HG03565 (cell line): ENCODE results near the gene SLC19A2.
"Not testable (repeated sequence)": the region's sequence is repeated elsewhere in the genome, so short reads cannot be mapped to it uniquely, and the experiment has no call there.

Experiments used
- ATAC-seq: cut with Tn5 transposase; IDR thresholded peaks from one replicate; pipeline ENCODE4 v1.9.1; 2021; ENCODE audit warnings: mild to moderate bottlenecking, moderate library complexity; ENCODE audit not compliant: unreplicated experiment

SLC19A2 gene, protein sequence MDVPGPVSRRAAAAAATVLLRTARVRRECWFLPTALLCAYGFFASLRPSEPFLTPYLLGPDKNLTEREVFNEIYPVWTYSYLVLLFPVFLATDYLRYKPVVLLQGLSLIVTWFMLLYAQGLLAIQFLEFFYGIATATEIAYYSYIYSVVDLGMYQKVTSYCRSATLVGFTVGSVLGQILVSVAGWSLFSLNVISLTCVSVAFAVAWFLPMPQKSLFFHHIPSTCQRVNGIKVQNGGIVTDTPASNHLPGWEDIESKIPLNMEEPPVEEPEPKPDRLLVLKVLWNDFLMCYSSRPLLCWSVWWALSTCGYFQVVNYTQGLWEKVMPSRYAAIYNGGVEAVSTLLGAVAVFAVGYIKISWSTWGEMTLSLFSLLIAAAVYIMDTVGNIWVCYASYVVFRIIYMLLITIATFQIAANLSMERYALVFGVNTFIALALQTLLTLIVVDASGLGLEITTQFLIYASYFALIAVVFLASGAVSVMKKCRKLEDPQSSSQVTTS

DNA sequence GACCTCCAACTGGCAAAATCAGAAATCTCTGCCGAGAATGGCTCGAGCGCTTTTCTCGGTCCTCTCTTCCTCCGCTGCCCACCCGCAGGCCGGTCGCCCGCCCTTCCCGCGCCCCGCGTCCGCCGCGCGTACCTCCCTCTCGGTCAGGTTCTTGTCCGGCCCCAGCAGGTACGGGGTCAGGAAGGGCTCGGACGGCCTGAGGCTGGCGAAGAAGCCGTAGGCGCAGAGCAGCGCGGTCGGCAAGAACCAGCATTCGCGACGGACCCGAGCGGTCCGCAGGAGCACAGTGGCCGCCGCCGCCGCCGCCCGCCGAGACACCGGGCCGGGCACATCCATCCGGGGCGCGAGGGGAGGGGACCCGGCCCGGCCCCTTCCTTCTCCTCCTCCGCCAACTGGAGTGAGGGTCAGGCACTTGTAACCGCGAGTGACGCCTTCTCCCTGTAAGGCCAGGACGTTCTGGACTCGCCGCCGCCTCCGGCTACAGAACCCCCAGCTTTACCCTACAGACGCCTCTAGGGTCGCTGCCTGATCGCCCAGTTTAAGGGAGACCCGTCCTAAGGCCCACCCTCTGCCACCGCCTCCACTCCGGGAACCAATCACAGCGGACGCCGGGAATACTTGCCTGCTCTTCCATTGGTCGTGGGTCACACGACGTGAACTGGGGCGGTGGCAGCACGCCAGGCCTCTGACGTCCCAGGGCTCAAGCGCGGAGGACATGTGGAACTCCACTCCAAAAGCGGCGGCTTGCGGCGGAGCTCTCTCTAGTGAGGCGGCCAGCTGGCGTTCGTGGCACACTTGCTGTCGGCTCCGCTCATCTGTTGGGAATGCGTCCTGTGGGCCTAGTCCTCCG is at the start of gene SLC19A2:
SLC19A2 (minus strand) TSS at position 514 of the 850 bp plus-strand sequence; CDS start at position 336, 178 bp downstream.
- ATAC-seq, result peak; percentile 97

DNA sequence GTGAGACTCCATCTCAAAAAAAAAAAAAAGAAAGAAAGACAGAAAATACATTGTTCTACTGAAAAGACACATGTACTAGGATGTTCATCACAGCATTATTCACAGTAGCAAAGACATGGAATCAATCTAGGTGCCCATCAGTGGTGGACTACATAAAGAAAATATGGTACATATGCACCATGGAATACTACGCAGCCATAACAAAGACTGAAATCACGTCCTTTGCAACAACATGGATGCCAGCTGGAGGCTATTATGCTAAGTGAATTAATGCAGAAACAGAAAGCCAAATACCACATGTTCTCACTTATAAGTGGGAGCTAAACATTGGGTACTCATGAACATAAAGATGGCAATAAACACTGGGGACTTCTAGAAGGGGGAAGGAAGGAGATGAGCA is 48.9 kb upstream of the SLC19A2 start:
- ATAC-seq, result no peak

DNA sequence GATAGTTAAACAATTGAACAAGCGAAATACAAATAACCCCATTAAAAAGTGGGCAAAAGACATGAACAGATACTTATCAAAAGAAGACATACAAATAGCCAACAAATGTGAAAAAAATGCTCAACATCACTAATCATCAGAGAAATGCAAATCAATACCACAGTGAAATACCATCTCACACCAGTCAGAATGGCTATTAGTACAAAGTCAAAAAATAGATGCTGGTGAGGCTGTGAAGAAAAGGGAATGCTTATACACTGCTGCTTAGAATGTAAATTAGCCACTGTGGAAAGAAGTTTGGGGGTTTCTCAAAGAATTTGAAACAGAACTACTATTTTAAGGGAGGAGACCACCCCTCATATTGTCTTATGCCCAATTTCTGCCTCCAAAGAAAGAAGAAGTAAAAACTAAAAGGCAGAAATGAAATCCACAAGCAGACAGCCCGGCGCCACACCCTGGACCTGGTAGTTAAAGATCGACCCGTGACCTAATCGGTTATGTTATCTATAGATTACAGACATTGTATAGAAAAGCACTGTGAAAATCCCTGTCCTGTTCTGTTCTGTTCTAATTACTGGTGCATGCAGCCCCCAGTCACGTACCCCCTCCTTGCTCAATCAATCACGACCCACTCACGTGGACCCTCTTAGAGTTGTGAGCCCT is 47.9 kb upstream of the SLC19A2 start:
- ATAC-seq, result not testable (repeated sequence)

DNA sequence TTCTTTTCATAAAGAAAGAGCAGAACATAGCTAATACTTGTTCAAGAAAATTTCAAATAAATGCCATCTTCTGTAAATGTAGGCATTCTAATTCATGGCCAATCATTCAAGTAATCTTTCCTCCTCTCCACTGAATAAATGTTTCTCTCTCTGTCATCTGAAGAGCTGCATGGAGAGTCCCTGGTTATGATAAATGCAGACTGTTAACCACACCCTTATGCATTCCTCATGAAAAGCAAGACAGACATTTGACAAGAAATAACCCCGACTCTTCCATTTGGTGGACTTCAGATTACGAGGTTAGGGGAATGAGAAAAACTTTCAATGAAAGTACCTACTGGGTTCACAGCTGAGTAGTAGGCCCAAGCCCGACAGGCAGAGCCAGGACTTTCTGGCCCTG is 44.7 kb upstream of the SLC19A2 start:
- no peak for ATAC-seq

DNA sequence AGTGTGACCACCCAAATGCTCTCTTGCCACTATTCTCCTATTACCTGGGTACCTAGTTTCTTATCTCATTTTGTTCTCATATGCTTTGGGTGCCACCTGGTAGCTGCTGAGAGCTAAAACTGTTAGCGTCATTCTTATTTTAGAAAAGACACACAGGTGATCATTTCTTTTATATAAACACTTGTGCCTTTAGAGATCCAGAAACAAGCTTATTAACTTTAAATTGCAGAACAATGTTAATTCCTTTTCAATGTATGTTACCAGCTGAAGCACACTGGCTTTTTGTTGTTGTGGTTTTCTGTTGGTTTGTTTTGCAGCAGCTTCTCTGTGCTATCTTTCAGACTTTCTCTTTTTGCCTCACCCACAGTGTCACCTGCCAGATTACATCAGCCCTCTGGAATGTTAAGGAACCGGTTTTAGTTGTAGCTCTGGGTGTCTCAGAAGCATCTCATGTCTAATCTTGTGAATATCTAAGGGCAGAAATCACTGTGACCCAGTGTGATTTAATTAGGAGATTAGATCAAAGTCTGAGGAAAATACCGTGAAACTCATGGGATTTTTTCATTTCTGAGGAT is 43.4 kb upstream of the SLC19A2 start:
- no peak for ATAC-seq

DNA sequence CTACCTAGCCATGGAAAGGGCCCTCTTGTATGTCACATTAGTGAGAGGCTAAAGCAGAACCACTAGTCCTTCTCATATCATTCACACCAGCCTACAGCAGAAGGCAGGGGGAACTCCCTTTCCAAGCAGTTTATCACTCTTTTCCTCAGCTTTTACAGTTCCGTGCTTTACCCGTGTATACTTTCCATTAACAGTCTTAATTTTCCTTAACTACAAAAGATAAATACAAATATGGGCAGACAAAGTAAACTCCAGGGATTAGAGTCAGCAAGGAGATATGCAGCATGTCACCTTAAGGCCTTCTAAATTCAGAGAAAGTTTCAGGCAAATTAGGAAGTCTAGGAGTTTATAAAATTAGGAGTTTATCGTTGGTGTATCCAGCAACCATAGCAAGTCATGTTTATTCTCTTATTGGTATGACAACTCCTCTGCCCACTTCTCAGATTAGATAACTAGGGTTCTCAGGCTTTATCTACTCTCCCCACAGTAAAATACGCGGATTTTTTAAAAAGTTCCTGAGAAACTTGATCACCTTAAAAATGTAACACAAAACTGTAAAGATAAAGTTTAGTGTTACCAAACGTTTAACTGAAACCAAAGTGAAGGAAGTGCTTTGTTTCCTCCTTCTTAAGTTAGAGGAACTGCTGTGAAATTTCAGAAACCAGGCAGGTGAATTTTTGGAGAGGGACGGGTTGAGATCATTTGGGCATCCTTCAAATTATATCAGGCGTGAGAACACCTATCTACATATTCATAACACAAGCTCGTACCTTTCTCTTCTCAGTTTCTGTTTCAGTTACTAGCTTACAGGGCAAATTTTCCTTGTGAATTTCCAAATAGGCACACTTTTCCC is 42.7 kb upstream of the SLC19A2 start:
- peak; percentile 59 for ATAC-seq

DNA sequence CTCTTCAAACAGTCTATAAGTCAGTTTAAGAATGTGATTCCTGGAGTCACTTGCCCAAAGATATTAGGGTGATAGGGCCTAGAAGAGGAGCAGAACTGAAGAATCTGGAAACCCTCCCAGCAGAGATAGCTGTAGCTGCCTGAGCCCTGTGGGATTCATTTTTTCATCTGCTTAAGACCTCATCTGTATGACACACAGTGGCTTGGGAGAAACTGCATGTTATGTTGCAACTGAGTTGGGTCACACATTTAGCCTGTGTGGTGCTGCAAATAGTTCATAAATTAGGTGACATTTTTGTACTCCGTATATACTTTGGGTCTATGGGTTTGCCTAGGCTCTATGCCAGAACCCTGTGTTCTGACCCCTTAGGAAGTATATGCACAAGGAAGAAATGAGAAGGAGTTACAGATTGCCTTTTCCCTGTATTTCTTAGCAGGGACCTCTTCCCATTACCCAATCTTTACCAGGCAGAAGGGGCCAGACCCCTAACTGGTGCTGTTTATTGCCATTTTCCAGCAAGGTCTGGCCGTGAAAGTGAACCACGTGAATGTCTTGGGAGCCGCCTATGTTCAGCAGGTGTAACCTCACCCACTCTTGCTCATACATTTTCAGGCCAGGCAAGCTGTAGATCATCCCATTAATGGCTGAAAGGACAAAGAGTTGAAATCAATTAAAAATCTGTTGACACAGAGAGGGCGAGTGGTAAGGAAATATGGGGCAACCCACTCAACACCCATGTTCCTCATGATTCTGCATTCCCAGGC is 41.9 kb upstream of the SLC19A2 start:
- ATAC-seq, result no peak

DNA sequence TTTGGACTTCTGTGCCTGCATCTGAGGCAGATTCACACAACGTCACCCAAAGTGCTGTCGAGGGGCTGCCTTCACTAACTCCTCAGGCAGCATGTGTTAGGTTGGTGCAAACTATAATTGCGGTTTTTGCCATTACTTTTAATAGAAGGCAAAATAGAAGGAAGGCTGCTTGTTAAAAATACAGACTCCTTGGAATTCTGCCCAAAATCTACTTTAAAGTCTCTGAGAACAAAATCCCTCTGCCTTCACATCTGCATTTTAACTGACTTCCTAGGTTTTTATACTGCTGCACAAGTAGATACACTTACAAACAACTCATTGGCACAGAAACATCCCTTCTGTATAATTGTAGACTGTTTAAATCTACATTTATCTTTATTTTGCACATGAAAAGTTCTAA is 41.3 kb upstream of the SLC19A2 start:
- ATAC-seq, result no peak

DNA sequence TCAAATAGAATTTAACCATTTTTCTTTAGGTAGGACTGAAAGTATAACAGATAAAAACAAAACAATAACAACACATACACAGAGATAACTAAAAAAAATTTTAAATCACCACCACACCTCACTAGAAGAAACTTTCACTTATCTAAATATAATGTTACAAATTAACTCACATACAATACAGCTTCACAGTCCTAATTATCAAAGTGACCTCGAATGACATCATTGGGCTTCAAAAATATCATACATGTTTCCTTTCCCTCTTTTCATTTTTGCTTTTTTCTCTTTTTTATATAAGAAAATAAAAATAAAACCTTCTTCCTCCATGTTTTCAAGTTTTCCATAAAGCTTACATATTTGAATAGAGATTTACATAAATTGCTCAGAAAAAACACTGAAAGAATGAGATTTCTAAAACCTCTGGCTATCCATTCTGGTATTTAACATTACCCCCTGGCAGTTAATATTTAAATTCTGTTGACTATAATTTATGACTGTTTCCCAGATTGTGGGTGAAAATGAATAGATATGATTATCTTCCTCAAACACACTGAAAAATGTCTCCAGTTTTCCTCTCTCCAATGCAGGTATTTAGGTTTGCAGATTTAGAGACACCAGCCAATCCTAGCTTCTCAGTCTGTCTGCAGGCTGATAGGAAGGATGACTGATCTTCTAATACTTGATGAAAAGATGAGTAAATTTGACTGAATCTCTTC is 40.5 kb upstream of the SLC19A2 start:
- no peak for ATAC-seq

DNA sequence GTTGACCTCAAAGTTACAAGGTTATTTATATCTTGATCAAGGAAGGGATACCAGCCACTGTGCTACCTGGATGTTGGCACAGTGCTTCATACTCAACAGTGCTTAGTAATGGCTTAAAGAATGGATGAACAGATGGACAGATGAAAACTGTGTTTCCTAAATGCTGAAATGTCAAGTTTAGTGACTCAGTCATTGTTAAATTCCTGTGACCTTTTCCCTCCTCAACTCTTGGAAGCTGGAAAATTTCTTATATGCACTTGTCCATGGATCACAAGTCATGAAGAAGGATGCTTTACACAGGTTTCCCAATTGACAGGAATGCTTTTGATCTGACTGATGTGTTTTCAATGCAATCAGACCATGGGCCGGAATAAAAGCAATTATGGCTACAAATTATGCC is 39.6 kb upstream of the SLC19A2 start:
- ATAC-seq, result no peak

DNA sequence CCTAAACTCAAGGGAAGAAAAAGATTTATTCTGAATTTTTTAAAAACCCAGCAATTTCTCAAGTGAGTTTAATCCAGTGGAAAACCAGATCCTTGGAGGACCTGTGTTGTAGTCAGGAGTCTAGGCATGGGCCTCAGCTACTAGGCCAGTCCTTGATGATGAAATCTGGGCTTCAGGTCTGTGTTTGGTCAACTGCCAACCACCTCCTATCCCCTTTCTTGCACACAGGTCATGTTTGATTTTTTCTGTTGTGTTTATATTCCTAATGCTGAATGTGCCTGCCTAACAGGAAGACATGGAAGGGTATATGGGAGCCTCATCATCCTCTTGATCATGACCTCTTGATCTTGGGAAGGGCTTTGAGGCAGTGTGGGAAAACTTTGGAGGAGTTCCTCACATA is 38.2 kb upstream of the SLC19A2 start:
- ATAC-seq, result no peak

DNA sequence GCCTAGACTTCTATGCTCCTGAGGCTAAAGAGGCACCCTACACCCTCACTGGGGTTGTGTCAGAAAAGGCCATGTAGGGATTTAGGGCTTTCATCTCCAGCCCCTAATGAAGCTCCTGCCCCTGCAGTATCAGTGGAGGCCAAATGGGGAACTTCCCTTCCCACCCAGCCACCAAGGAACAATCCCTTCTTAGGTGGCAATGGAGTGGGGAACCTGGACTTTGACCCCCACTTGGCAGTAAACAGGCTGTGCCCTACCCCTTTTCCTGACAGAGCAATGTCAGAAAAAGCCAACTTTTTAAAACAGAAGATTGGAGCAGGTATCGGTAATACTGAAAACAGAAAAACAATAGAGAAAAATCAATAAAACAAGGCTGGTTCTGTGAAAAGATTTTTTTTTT is 35.5 kb upstream of the SLC19A2 start:
- ATAC-seq, result no peak

DNA sequence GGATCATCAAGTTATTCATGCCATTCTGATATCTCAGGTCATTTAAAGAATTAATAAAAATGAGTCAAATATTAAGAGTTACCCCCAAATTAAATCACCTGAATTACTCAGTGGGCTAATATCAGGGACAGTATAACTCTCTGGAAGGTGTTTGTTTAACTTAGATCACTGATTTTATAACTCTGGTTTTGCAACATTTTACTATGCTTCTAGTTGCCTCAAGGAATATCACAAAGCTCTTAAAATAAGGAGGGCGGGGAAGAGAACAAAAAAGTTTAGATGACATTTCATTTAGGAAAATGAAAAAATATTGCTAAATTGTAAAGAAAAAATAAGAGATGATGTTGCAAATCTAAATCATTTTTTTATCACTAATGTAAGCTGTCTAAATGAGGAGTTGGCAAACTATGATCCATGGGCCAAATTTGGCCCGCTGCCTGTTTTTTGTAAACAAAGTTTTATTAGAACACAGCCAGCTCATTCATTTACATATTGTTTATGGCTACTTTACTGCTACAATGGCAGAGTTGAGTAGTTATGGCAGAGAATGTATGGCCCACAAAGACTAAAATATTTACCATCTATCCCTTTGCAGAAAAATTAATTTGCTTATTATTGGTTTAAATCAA is 31.9 kb upstream of the SLC19A2 start:
- ATAC-seq, result no peak

DNA sequence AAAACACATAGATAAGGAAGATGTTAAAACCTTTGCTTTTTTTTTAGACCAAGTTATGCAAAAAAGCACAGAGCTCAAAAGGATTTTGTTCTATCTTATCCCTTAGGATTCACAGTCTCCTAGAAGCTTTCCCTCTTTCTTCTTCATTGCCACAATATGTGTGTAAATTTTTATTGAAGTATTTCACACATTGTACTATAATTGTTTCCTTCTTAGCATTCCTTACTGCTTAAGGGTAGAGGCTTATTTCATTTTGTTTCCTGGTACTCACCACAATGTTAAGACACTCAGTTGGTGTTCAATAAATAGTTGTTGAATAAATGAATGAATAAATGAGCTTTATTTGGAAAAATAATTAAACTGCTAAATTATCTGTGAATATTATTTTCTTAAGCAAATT is 29.9 kb upstream of the SLC19A2 start:
- no peak for ATAC-seq

DNA sequence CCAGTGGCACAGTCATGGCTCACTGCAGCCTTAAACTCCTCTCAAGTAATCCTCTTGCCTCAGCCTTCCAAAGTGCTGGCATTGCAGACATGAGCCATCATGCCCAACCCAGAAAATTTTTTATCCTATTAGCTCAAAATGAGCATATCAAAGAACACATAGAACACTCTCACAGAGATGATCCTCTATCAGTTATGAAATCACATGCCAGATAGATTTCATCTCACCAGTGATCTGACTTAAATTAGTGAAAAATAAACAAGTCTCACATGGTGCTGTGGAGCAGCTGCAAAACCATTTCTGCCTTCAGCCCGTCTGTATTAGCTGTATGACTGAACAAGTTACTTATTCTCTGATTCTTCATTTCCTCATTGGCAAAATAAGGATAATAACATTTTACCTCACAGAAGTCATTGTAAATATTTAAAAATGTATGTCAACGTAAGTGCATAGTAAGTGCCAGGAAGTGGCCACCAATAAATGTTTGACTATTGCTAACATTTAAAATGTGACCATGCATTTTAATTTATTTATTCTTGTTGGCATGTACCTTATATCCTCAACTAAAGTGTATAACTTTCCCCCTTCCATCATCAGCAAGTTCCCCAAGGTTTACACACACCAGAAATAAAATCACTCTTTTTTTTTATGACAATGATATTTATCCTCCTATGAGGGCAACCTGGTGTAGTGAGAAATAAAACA is 29.0 kb upstream of the SLC19A2 start:
- no peak for ATAC-seq

DNA sequence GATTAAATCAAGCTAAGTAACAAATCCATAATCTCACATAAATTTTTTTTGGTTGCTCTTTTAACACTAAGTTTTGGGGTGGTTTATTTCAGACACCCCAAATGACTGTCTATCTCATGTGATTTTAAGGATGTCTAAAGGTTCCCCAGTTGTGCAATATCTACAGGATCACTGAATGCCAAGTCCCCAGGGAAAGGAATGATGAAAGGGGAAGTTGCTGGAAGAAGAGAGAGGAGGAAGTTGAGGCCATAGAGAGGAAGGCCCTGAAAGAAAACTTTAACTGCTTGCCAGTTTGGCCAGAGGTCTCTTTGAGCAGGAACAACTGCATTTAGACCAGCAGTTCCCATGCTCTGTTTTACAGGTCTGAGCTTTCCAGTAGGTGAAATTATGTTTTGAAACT is 27.5 kb upstream of the SLC19A2 start:
- no peak for ATAC-seq

DNA sequence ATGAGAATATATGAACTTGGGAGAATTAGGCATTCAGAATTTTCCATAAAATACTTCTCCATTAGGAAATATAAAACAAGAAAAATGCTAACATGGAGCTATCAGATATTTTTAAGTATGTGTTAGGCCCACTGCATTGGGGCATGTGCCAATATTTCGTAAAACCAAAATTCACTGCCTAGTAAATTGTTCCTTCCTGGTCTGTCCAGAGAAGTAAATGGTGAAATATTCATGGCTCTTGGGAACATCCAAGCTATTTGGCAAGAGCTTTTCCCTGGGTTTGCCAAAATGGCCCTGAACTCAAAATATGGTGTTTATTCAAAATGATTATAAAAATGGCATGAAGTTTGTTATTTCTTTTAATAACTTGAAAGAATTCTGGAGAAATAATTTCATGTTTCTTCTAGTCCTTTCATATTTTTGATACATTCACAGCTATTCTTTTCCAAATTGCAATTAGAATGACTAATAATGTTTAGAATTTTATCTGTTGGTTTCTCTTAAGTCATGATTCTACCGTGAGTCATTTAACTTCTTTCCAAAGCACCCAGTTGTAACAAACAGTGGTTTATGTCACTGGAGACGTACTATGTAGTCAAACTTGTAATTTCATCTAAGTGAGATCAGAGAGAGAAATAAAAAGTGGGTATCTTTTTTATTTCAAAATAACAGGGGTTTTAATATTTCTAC is 25.7 kb upstream of the SLC19A2 start:
- ATAC-seq, result no peak
